WERI-Rb-1 (cell line): ENCODE measurements around the gene EXOC6.

Source experiments
- DNase-seq: peaks from one replicate; pipeline ENCODE4 v3.0.0-alpha.2; 2020
- H3K27ac ChIP-seq: fragments of 250-450 bp; sonication (Bioruptor Pico); 2 replicates; pipeline ENCODE4 v1.5.1; 2020; ENCODE audit warnings: mild to moderate bottlenecking, moderate library complexity
- H3K27me3 ChIP-seq: fragments of 250-450 bp; sonication (Bioruptor Pico); 2 replicates; pipeline ENCODE4 v1.5.1; 2021; ENCODE audit warnings: mild to moderate bottlenecking, low read depth, moderate library complexity; ENCODE audit not compliant: insufficient read depth, severe bottlenecking
- H3K36me3 ChIP-seq: fragments of 250-450 bp; sonication (Bioruptor Pico); 2 replicates; pipeline ENCODE4 v1.5.1; 2020; ENCODE audit warnings: mild to moderate bottlenecking, moderate library complexity
- H3K4me3 ChIP-seq: 2 replicates; pipeline ENCODE4 v1.5.1; 2011; ENCODE audit warnings: low read depth, mild to moderate bottlenecking, control low read depth, low read length
- H3K9me3 ChIP-seq: fragments of 250-450 bp; sonication (Bioruptor Pico); 2 replicates; pipeline ENCODE4 v1.5.1; 2021; ENCODE audit warnings: mild to moderate bottlenecking, moderate library complexity; ENCODE audit not compliant: severe bottlenecking
- CTCF ChIP-seq: IDR thresholded peaks from 2 replicates; pipeline ENCODE4 v1.5.1; 2011; ENCODE audit warnings: low read depth, mild to moderate bottlenecking, control low read depth, inconsistent platforms, low read length

EXOC6 gene

GRCh38 chr10:92991513-92991912, 143.2 kb downstream of the EXOC6 start:
- H3K4me3 ChIP-seq: no peak overlapping the region
- no peak overlapping the region for H3K27ac ChIP-seq
- H3K27me3 ChIP-seq: no peaks in the 10 kb centered on the region
- no peak for DNase-seq
- no peaks in the 10 kb centered on the region for H3K9me3 ChIP-seq
- no peaks in the 10 kb centered on the region for H3K36me3 ChIP-seq
- no peak for TF ChIP-seq CTCF

- H3K27ac ChIP-seq: no peak overlapping the region
- H3K36me3 ChIP-seq: no peaks in the 10 kb centered on the region
- H3K9me3 ChIP-seq: no peaks in the 10 kb centered on the region
- TF ChIP-seq CTCF: no peak
- H3K27me3 ChIP-seq: no peaks in the 10 kb centered on the region
- DNase-seq: no peak
- no peak overlapping the region for H3K4me3 ChIP-seq
Measured at GRCh38 chr10:92993699-92994272, 145.5 kb downstream of the EXOC6 start.

DNA sequence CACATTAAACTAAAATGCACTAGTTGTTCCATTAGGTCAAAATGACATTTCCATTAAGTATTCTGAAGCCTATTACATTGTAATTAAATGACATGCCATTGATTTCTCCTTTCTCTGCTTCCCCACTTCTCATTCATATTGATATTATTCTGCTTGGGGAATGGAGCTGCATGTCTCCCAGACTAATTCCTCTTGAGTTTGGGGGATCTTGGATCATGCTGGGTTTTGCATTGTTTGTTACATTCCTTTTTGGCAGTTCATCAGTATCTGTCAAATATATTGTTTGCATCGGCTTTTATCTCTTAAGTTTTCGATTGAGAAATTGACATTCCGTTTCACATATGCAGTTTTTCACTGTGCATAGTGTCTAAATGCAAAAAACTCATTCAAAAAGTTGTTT, 147.2 kb downstream of the EXOC6 start:
- Histone ChIP-seq H3K4me3 (no peak overlapping the region), H3K27ac (no peak overlapping the region), H3K36me3 (no peaks in the 10 kb centered on the region), H3K9me3 (no peaks in the 10 kb centered on the region), H3K27me3 (no peaks in the 10 kb centered on the region)
- TF ChIP-seq CTCF: no peak
- no peak for DNase-seq

DNA sequence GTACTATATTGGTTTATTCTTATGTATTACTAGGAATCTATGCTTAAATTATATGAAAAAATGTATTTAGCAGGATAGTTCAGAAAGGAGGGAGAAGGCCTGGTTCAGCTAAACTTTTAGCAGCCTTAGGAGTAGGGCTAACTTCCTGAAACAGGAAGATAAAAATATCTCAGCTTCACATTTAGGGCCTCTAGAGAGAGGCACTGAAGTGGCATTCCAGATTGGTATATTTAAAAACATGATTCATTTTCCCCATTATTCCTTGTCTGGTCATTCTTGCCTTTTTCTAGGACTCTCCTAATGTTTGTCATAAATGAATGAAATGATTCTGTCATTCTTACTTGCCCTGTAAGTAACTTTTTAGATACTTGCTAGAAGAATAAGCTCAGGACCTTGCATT, 149.3 kb downstream of the EXOC6 start:
- H3K9me3 ChIP-seq: no peaks in the 10 kb centered on the region
- H3K4me3 ChIP-seq: no peak overlapping the region
- no peak for TF ChIP-seq CTCF
- no peaks in the 10 kb centered on the region for H3K36me3 ChIP-seq
- DNase-seq: no peak
- no peak overlapping the region for H3K27ac ChIP-seq
- no peaks in the 10 kb centered on the region for H3K27me3 ChIP-seq

GRCh38 chr10:92999191-92999590, 150.9 kb downstream of the EXOC6 start:
- Histone ChIP-seq H3K27ac (no peak overlapping the region), H3K27me3 (no peaks in the 10 kb centered on the region), H3K9me3 (no peaks in the 10 kb centered on the region), H3K36me3 (no peaks in the 10 kb centered on the region), H3K4me3 (no peak overlapping the region)
- TF ChIP-seq CTCF: no peak
- no peak for DNase-seq

DNA sequence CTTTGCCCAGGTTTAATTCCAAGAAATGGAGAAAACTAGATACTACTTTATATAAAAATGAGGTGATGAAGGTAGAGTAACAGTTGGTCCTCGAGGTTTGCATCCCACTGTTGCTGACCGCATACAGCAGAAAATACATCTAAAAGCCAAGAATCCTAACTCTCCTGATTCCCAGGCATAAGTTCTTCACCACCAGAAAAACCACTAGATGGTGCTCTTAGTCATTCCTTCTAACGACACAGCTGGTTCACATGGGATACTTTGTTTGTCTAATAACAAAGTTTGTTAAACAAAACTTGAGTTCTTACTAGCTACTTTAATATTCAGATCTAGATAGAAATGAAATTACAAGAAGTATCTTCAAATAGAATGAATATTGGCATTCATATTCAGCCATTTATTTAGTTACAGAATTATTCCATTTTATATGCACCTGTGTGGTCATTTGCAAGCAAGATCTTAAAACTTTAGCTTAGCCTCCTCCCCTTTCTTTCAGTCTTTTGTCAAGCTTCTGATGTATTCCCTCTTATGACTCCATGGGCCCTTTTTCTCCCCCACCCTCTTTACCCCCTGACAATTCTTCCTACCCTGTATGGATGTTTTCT, 158.2 kb downstream of the EXOC6 start:
- Histone ChIP-seq H3K27ac (no peak overlapping the region), H3K27me3 (no peaks in the 10 kb centered on the region), H3K9me3 (no peaks in the 10 kb centered on the region), H3K4me3 (no peak overlapping the region), H3K36me3 (no peaks in the 10 kb centered on the region)
- TF ChIP-seq CTCF: peak; percentile 49
- DNase-seq: no peak
